CD4-positive, alpha-beta T cell (primary cell): ENCODE measurements around the gene FOCAD. TPM values are rescaled to one million over a fixed set of nuclear protein-coding genes. Genes with fewer than 3 reads are reported as not detected.
A peak's percentile ranks its signal among the peaks of the same experiment; 100 is the strongest.

ENCODE experiments used
- ATAC-seq: fragments of 200-7000 bp; cut with Tn5 transposase; one replicate; pipeline ENCODE4 v1.10.0; 2022; ENCODE audit warnings: mild to moderate bottlenecking; ENCODE audit not compliant: poor library complexity
- CTCF ChIA-PET: fragments of 350-600 bp; sonication (Branson Sonifier 250); formaldehyde crosslinking; loops from one replicate; lab custom pipeline; 2021; ENCODE audit warnings: antibody characterized with exemption, inconsistent platforms; lab: Charles Lee
- POLR2A ChIA-PET: fragments of 350-600 bp; sonication (Branson Sonifier 250); formaldehyde crosslinking; loops from one replicate; lab custom pipeline; 2021; ENCODE audit warnings: antibody characterized with exemption, inconsistent platforms; lab: Charles Lee
- DNase-seq, 14 experiments: peaks; one replicate each; pipeline ENCODE4 v3.0.0-alpha.2; 2013 to 2020; ENCODE audit warnings: mixed read lengths in 2 of 14
- H3K27ac ChIP-seq, 2 donors: one replicate each; pipeline versions ENCODE4 v1.5.1 to v1.7.0; 2013; ENCODE audit warnings: low read length in 2 of 2, low read depth in 1 of 2, mild to moderate bottlenecking in 1 of 2
- H3K27me3 ChIP-seq, 2 experiments: 1 replicate in 1 of 2; 2 replicates in 1 of 2; pipeline versions ENCODE4 v1.6.1 to v1.7.0; 2013; ENCODE audit warnings: low read length in 2 of 2, control low read depth in 1 of 2, mild to moderate bottlenecking in 1 of 2, moderate library complexity in 1 of 2; ENCODE audit not compliant: insufficient read depth in 2 of 2, control insufficient read depth in 1 of 2
- H3K36me3 ChIP-seq: one replicate; pipeline ENCODE4 v1.6.1; 2013; ENCODE audit warnings: low read length, control low read depth; ENCODE audit not compliant: insufficient read depth
- H3K4me1 ChIP-seq: one replicate; pipeline ENCODE4 v1.6.1; 2013; ENCODE audit warnings: low read length, control low read depth; ENCODE audit not compliant: insufficient read depth
- H3K4me3 ChIP-seq: one replicate; pipeline ENCODE4 v1.5.1; 2013; ENCODE audit warnings: mild to moderate bottlenecking, low read length, moderate library complexity
- H3K9me3 ChIP-seq, 2 experiments: 1 replicate in 1 of 2; 2 replicates in 1 of 2; pipeline versions ENCODE4 v1.6.1 to v1.7.0; 2013; ENCODE audit warnings: low read length in 2 of 2, mild to moderate bottlenecking in 2 of 2, control low read depth in 1 of 2, moderate library complexity in 1 of 2; ENCODE audit not compliant: control insufficient read depth in 1 of 2, insufficient read depth in 1 of 2
- H3K27ac Mint-ChIP-seq: one replicate; pipeline ENCODE4 v1.8.0; 2020; ENCODE audit warnings: mixed read lengths
- H3K27me3 Mint-ChIP-seq: one replicate; pipeline ENCODE4 v1.8.0; 2021; ENCODE audit warnings: mixed read lengths
- H3K36me3 Mint-ChIP-seq: one replicate; pipeline ENCODE4 v1.8.0; 2021; ENCODE audit warnings: low read depth, mixed read lengths
- H3K4me1 Mint-ChIP-seq: one replicate; pipeline ENCODE4 v1.8.0; 2021; ENCODE audit warnings: low read depth, mixed read lengths
- H3K4me3 Mint-ChIP-seq: one replicate; pipeline ENCODE4 v1.8.0; 2020; ENCODE audit warnings: mild to moderate bottlenecking, mixed read lengths
- H3K9me3 Mint-ChIP-seq: one replicate; pipeline ENCODE4 v1.8.0; 2020; ENCODE audit warnings: mixed read lengths
- intact Hi-C, 2 experiments: fragments of 100-400 bp; cut with DNase I in 1 of 2; cut with micrococcal nuclease in 1 of 2; formaldehyde crosslinking; loops; one replicate each; pipeline versions ENCODE4 v1.15.1 to v1.9.0; 2023 to 2025; cut with DNase I, micrococcal nuclease
- total RNA-seq, 174 experiments: library from RNA in 2 of 174; stranded (reverse) in 2 of 174; gene quantifications; one replicate each; pipeline ENCODE4 v1.2.3 and lab custom pipeline; 2021 to 2026
- TF ChIP-seq, protein P1 (sequence below): fragments of 200-600 bp; IDR thresholded peaks from one replicate; pipeline ENCODE4 v1.8.0; 2022; ENCODE audit warnings: antibody characterized with exemption, mild to moderate bottlenecking

Gene FOCAD
- total RNA-seq, 2 experiments from 2014 or later, result 12.4 to 14.1 TPM

DNA sequence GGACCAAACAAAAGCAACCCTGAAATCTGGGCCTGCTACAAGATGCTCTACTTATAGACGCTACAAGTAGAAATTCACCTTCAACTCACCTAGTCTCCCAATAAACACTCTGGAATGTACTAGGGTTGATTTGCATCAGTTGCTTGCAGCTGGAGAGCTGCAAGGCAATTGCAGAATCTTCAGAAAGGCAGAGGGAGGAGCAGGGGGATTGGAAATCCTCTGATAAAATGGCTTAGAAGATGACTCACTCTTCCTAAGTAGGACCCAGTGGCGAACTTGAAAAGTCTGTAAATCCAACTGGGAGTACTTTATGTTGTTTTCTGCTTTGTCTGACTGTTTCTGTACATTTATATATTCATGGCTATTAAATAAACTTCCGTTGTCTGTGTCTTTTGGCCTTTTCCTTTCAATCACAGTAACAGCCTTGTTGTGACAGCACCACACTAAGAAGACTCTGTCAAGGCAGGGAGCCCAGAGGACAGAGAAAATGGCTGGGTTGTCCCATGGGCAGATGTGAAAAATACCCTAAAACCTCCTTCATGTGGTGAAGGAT, 47.1 kb upstream of the FOCAD start:
- Histone ChIP-seq H3K27ac (no peak overlapping the region), H3K9me3 (no peaks in the 10 kb centered on the region), H3K4me3 (no peak overlapping the region), H3K4me1 (peaks cover 11% of the 10 kb centered on the region), H3K36me3 (no peaks in the 10 kb centered on the region), H3K27me3 (no peaks in the 10 kb centered on the region)
- no peak for ATAC-seq
- no peak overlapping the region for H3K27ac Mint-ChIP-seq
- ChIA-PET CTCF (interaction anchor here (1.5 to 1.8 kb wide), 2 partner anchors 12 to 25 kb away, joined by 4 to 5 read pairs; no protein-coding TSS in a partner anchor), POLR2A (interaction anchor here (0.6 to 1.2 kb wide), 2 partner anchors 12 to 415 kb away, joined by 3 read pairs; no protein-coding TSS in a partner anchor)
- peaks cover 11% of the 10 kb centered on the region for H3K4me1 Mint-ChIP-seq
- H3K4me3 Mint-ChIP-seq, result no peak overlapping the region
- no peaks in the 10 kb centered on the region for H3K9me3 Mint-ChIP-seq
- DNase-seq, result no peak
- no peaks in the 10 kb centered on the region for H3K27me3 Mint-ChIP-seq
- TF ChIP-seq, protein P1, sequence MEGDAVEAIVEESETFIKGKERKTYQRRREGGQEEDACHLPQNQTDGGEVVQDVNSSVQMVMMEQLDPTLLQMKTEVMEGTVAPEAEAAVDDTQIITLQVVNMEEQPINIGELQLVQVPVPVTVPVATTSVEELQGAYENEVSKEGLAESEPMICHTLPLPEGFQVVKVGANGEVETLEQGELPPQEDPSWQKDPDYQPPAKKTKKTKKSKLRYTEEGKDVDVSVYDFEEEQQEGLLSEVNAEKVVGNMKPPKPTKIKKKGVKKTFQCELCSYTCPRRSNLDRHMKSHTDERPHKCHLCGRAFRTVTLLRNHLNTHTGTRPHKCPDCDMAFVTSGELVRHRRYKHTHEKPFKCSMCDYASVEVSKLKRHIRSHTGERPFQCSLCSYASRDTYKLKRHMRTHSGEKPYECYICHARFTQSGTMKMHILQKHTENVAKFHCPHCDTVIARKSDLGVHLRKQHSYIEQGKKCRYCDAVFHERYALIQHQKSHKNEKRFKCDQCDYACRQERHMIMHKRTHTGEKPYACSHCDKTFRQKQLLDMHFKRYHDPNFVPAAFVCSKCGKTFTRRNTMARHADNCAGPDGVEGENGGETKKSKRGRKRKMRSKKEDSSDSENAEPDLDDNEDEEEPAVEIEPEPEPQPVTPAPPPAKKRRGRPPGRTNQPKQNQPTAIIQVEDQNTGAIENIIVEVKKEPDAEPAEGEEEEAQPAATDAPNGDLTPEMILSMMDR, result no peak
- H3K36me3 Mint-ChIP-seq, result no peaks in the 10 kb centered on the region
- intact Hi-C loops, result no loop called here

DNA sequence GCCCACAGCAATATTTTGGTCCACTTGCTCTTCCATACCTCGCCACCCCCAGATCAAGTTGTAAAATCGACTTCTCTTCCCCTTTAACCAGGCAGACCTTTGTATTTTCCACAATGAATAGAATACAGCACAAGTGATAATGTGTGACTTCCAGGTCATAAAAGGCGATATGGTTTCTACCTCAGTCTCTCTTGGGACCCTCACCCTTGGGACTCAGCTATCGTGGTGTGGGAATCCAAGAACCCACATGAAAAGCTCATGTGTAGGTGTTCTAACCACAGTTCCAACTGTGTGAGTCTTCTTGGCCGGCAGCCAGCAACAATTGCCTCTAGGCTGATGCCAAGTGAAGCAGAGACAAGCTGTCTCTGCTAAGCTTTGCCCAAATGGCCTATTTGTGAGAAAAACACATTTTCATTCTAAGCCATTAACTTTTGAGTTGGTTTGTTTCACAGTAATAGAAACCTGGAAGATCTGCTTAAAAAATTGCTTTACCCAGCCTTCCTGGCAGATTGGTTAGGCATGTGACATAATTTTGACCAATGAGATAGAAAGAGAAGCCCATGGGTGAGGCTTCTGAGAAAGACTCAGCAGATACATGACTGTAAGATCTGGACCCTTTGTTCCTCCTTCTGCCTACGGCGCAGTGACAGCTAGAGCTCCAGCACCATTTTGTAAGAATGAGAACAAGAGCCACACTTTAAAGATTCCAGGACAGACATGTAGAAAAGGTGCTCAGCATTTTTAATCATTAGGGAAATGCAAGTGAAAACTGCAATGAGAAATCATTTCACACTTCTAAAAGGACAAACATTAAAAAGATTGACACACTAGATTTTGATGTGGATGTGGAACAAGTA, 43.5 kb upstream of the FOCAD start:
- Histone ChIP-seq H3K27me3 (no peaks in the 10 kb centered on the region), H3K4me1 (peaks cover 11% of the 10 kb centered on the region), H3K27ac (no peak overlapping the region), H3K4me3 (peak overlapping the region; percentile 3), H3K9me3 (no peaks in the 10 kb centered on the region), H3K36me3 (no peaks in the 10 kb centered on the region)
- ChIA-PET POLR2A (interaction anchor here (0.6 to 2.4 kb wide), 8 partner anchors 9 to 484 kb away, joined by 3 to 18 read pairs (median 4); partner anchors contain the start of genes FOCAD and MLLT3), CTCF (interaction anchor here (0.8 to 1.4 kb wide), 3 partner anchors 16 to 44 kb away, joined by 3 to 8 read pairs (median 3); partner anchors contain the start of gene FOCAD)
- Mint-ChIP-seq H3K4me3 (peak overlapping the region; percentile 26), H3K27me3 (no peaks in the 10 kb centered on the region), H3K36me3 (no peaks in the 10 kb centered on the region), H3K4me1 (peaks cover 15% of the 10 kb centered on the region), H3K9me3 (no peaks in the 10 kb centered on the region), H3K27ac (peak overlapping the region; percentile 13)
- TF ChIP-seq, protein P1, result no peak
- DNase-seq (peak; percentile 63 to 92 (median 80)), ATAC-seq (peak; percentile 86)
- intact Hi-C loops, result loop anchor here (2.0 to 5.0 kb wide), 2 partner anchors 16 to 42 kb away; partner anchors contain the start of gene FOCAD (in 2 of the 2)

DNA sequence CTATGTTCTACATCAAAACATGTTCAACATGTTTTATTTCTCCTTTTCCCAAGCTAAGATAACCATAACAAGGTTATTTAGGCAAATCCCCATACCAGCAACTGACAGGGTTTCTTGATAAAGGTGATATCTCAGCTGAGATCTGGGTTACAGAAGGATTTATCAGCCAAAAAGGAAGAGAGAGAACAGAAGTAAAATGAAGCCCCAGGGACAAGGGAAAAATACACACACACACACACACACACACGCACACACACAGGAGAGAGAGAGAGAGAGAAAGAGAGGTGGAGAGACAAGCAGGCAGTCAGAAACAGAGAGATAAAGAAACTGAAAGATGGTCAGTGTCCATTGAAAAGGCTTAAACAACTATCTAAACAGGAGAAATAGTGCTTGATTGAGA, 42.0 kb upstream of the FOCAD start:
- TF ChIP-seq, protein P1, result no peak
- DNase-seq, result no peak
- no peaks in the 10 kb centered on the region for H3K9me3 Mint-ChIP-seq

More for the DNA sequence above, 42.0 kb upstream of the FOCAD start:
- Histone ChIP-seq H3K36me3 (no peaks in the 10 kb centered on the region), H3K9me3 (no peaks in the 10 kb centered on the region), H3K4me3 (no peak overlapping the region), H3K27ac (no peak overlapping the region), H3K4me1 (peaks cover 11% of the 10 kb centered on the region), H3K27me3 (no peaks in the 10 kb centered on the region)
- ATAC-seq, result no peak
- CTCF ChIA-PET, result interaction anchor here (1.0 kb wide), 1 partner anchor 8 kb away, joined by 3 read pairs; no protein-coding TSS in a partner anchor
- Mint-ChIP-seq H3K27me3 (no peaks in the 10 kb centered on the region), H3K4me1 (peaks cover 15% of the 10 kb centered on the region), H3K27ac (no peak overlapping the region), H3K4me3 (no peak overlapping the region), H3K36me3 (no peaks in the 10 kb centered on the region)
- intact Hi-C loops, result loop anchor here (5.0 kb wide), 1 partner anchor 40 kb away; the partner anchor contains the start of gene FOCAD (in 2 of the 2)
- POLR2A ChIA-PET, result interaction anchor here (0.7 kb wide), 1 partner anchor 18 kb away, joined by 3 read pairs; no protein-coding TSS in a partner anchor
